Fibroblast of lung (primary cell): ENCODE measurements around the gene LEKR1.

Experiments
- CTCF ChIP-seq, 2 donors: IDR thresholded peaks in 1 of 2; conservative IDR thresholded peaks in 1 of 2; 1 replicate in 1 of 2; 2 replicates in 1 of 2; pipeline ENCODE4 v1.5.1; 2011 to 2012; ENCODE audit warnings: low read length in 2 of 2, control low read depth in 1 of 2, inconsistent platforms in 1 of 2, low read depth in 1 of 2, mild to moderate bottlenecking in 1 of 2
- EZH2 ChIP-seq: IDR thresholded peaks from 2 replicates; pipeline ENCODE4 v1.5.1; 2012; ENCODE audit warnings: low read length, control low read depth, mild to moderate bottlenecking; ENCODE audit errors: missing control alignments

GRCh38 chr3:157023226-157023625 lies 197.1 kb downstream of the LEKR1 start:
- TF ChIP-seq EZH2 (no peak), CTCF (conservative IDR thresholded peaks at IDR 0.05 in 1 of 2, IDR thresholded peaks at IDR 0.05 in 1 of 2; ENCODE audit: low read depth in 1 of 2, low read length in 2 of 2) (no peak)
